H1 (cell line): ENCODE measurements around the gene RAD18. TPM values are rescaled to one million over a fixed set of nuclear protein-coding genes. Genes with fewer than 3 reads are reported as not detected.

ENCODE experiments used
- CTCF ChIA-PET: fragments of 300-600 bp; sonication (Branson Sonifier 250); formaldehyde crosslinking; loops from one replicate; lab custom pipeline; 2021; ENCODE audit not compliant: partially characterized antibody; lab: Charles Lee
- POLR2A ChIA-PET: fragments of 300-600 bp; sonication (Branson Sonifier 250); formaldehyde crosslinking; loops from one replicate; lab custom pipeline; 2021; ENCODE audit warnings: inconsistent platforms; ENCODE audit not compliant: partially characterized antibody; lab: Charles Lee
- DNase-seq, 2 experiments: peaks; one replicate each; pipeline versions ENCODE4 v3.0.0 to v3.0.0-alpha.2; 2010 to 2022; ENCODE audit warnings: low spot score in 2 of 2, low read depth in 1 of 2, mixed read lengths in 1 of 2
- FAIRE-seq: peaks from 2 replicates; lab custom pipeline; 2011; peaks lifted over from hg19 to GRCh38; lab: Jason Lieb, UNC
- H2AFZ ChIP-seq: 2 replicates; pipeline ENCODE4 v1.8.1; 2012; ENCODE audit warnings: low read length, inconsistent platforms
- H2AK5ac ChIP-seq: 2 replicates; pipeline ENCODE4 v1.6.1; 2013; ENCODE audit warnings: low read depth, low read length
- H2BK120ac ChIP-seq: replicated peaks from 2 replicates; pipeline ENCODE3; 2013; ENCODE audit warnings: low read depth, low read length, inconsistent platforms
- H2BK12ac ChIP-seq: 2 replicates; pipeline ENCODE4 v1.6.1; 2013; ENCODE audit warnings: low read depth, low read length
- H2BK15ac ChIP-seq: 2 replicates; pipeline ENCODE4 v1.6.1; 2013; ENCODE audit warnings: low read length
- H2BK20ac ChIP-seq: 2 replicates; pipeline ENCODE4 v1.6.1; 2013; ENCODE audit warnings: low read length
- H2BK5ac ChIP-seq: 2 replicates; pipeline ENCODE4 v1.6.1; 2013; ENCODE audit warnings: low read depth, low read length
- H3K14ac ChIP-seq: 2 replicates; pipeline ENCODE4 v1.6.1; 2013; ENCODE audit warnings: inconsistent platforms; ENCODE audit not compliant: insufficient read length
- H3K18ac ChIP-seq: 2 replicates; pipeline ENCODE4 v1.6.1; 2013; ENCODE audit warnings: low read length; ENCODE audit errors: extremely low read depth
- H3K23ac ChIP-seq: 2 replicates; pipeline ENCODE4 v1.6.1; 2013; ENCODE audit warnings: inconsistent platforms; ENCODE audit not compliant: insufficient read length
- H3K23me2 ChIP-seq: 2 replicates; pipeline ENCODE4 v1.6.1; 2013; ENCODE audit warnings: low read depth, low read length
- H3K27ac ChIP-seq: 2 replicates; pipeline ENCODE4 v1.6.1; 2011; ENCODE audit warnings: low read depth, low read length, inconsistent platforms
- H3K27me3 ChIP-seq, 4 experiments: replicated peaks in 1 of 4; 1 replicate in 1 of 4; 2 replicates in 3 of 4; pipeline versions ENCODE4 v1.6.1 to v1.8.1; 2011 to 2013; ENCODE audit warnings: low read length in 3 of 4, mild to moderate bottlenecking in 3 of 4, inconsistent platforms in 2 of 4, mixed read lengths in 2 of 4, moderate library complexity in 1 of 4; ENCODE audit not compliant: control insufficient read depth in 3 of 4, insufficient read depth in 3 of 4; ENCODE audit errors: extremely low read depth in 1 of 4
- H3K36me3 ChIP-seq, 4 experiments: 2 replicates each; pipeline versions ENCODE4 v1.6.1 to v1.8.1; 2011 to 2013; ENCODE audit warnings: mild to moderate bottlenecking in 4 of 4, low read length in 3 of 4, moderate library complexity in 2 of 4, control low read depth in 1 of 4, inconsistent platforms in 1 of 4; ENCODE audit not compliant: insufficient read depth in 4 of 4, control insufficient read depth in 2 of 4
- H3K4ac ChIP-seq: replicated peaks from 2 replicates; pipeline ENCODE3; 2013; ENCODE audit warnings: low read length, low read depth, mixed read lengths, inconsistent platforms; ENCODE audit not compliant: insufficient read length
- H3K4me1 ChIP-seq, 4 experiments: replicated peaks in 1 of 4; 1 replicate in 1 of 4; 2 replicates in 3 of 4; pipeline versions ENCODE4 v1.6.1 to v1.8.1; 2011 to 2013; ENCODE audit warnings: low read length in 3 of 4, inconsistent platforms in 2 of 4, mixed read lengths in 1 of 4; ENCODE audit not compliant: insufficient read depth in 4 of 4, control insufficient read depth in 3 of 4
- H3K4me2 ChIP-seq, 2 experiments: 2 replicates each; pipeline versions ENCODE4 v1.6.1 to v1.8.1; 2011 to 2013; ENCODE audit warnings: low read depth in 2 of 2, low read length in 2 of 2, control low read depth in 1 of 2, inconsistent platforms in 1 of 2, mild to moderate bottlenecking in 1 of 2; ENCODE audit not compliant: insufficient read depth in 1 of 2
- H3K4me3 ChIP-seq, 4 experiments: fragments of 200-600, 300-600 bp in 1 of 4; sonication (generic), shearing (Covaris generic), sonication (Bioruptor Twin) in 1 of 4; 2 replicates each; pipeline versions ENCODE4 v1.5.1 to v1.8.1; 2011 to 2016; ENCODE audit warnings: low read length in 4 of 4, low read depth in 3 of 4, control low read depth in 2 of 4, inconsistent platforms in 2 of 4, mild to moderate bottlenecking in 2 of 4, mixed read lengths in 1 of 4, moderate library complexity in 1 of 4; ENCODE audit not compliant: insufficient read depth in 2 of 4; ENCODE audit errors: extremely low read depth in 1 of 4
- H3K56ac ChIP-seq: replicated peaks from 2 replicates; pipeline ENCODE3; 2013; ENCODE audit warnings: low read depth, mild to moderate bottlenecking, mixed read lengths, low read length, inconsistent platforms; ENCODE audit not compliant: insufficient read length
- H3K79me1 ChIP-seq: 2 replicates; pipeline ENCODE4 v1.6.1; 2013; ENCODE audit warnings: low read depth, low read length, control low read depth
- H3K79me2 ChIP-seq, 2 experiments: 2 replicates each; pipeline versions ENCODE4 v1.6.1 to v1.8.1; 2012 to 2013; ENCODE audit warnings: low read length in 2 of 2, mild to moderate bottlenecking in 2 of 2, inconsistent platforms in 1 of 2; ENCODE audit not compliant: insufficient read depth in 2 of 2, control insufficient read depth in 1 of 2
- H3K9ac ChIP-seq, 4 experiments: replicated peaks in 1 of 4; 1 replicate in 1 of 4; 2 replicates in 3 of 4; pipeline versions ENCODE4 v1.6.1 to v1.8.1; 2011 to 2013; ENCODE audit warnings: low read depth in 3 of 4, low read length in 3 of 4, control low read depth in 2 of 4, mild to moderate bottlenecking in 2 of 4, moderate library complexity in 2 of 4, inconsistent platforms in 1 of 4; ENCODE audit errors: extremely low read depth in 1 of 4
- H3K9me3 ChIP-seq, 2 experiments: 2 replicates each; pipeline versions ENCODE4 v1.6.1 to v1.8.1; 2012 to 2013; ENCODE audit warnings: mild to moderate bottlenecking in 2 of 2, moderate library complexity in 2 of 2, control low read depth in 1 of 2, inconsistent platforms in 1 of 2, low read depth in 1 of 2, low read length in 1 of 2, mixed read lengths in 1 of 2; ENCODE audit not compliant: insufficient read depth in 2 of 2
- H4K20me1 ChIP-seq, 2 experiments: replicated peaks in 1 of 2; 2 replicates each; pipeline versions ENCODE3 to v1.8.1; 2011 to 2013; ENCODE audit warnings: inconsistent platforms in 2 of 2, low read length in 2 of 2, mild to moderate bottlenecking in 1 of 2; ENCODE audit not compliant: insufficient read depth in 2 of 2, control insufficient read depth in 1 of 2
- H4K5ac ChIP-seq: 2 replicates; pipeline ENCODE4 v1.6.1; 2013; ENCODE audit warnings: low read length, low read depth, mixed read lengths, inconsistent platforms; ENCODE audit not compliant: insufficient read length
- H4K8ac ChIP-seq: 2 replicates; pipeline ENCODE4 v1.8.0; 2013; ENCODE audit warnings: mild to moderate bottlenecking, moderate library complexity, low read length, inconsistent platforms; ENCODE audit not compliant: insufficient read depth; ENCODE audit errors: extremely low read depth
- H4K91ac ChIP-seq: replicated peaks from 2 replicates; pipeline ENCODE3; 2013; ENCODE audit warnings: low read length, mixed read lengths, inconsistent platforms; ENCODE audit not compliant: insufficient read length
- ASH2L ChIP-seq: fragments of 200-600, 300-600 bp; sonication (generic); IDR thresholded peaks from one replicate; pipeline ENCODE4 v1.7.1; 2017; ENCODE audit warnings: low read length
- BRCA1 ChIP-seq: IDR thresholded peaks from 2 replicates; pipeline ENCODE4 v1.6.1; 2012; ENCODE audit warnings: low read depth, low read length, improper control_type of control experiment
- CBX8 ChIP-seq: fragments of 300-800, 300-1000 bp; sonication (generic); IDR thresholded peaks from 2 replicates; pipeline ENCODE4 v1.7.1; 2016; ENCODE audit warnings: low read depth, low read length, borderline replicate concordance
- CEBPB ChIP-seq: IDR thresholded peaks from 2 replicates; pipeline ENCODE4 v1.6.1; 2012; ENCODE audit warnings: low read depth, low read length
- CHD2 ChIP-seq: IDR thresholded peaks from 2 replicates; pipeline ENCODE4 v1.6.1; 2012; ENCODE audit warnings: low read length, improper control_type of control experiment
- EP300 ChIP-seq, 2 experiments: IDR thresholded peaks; 1 replicate in 1 of 2; 2 replicates in 1 of 2; pipeline ENCODE4 v1.6.1; 2011 to 2012; ENCODE audit warnings: low read depth in 2 of 2, low read length in 2 of 2, mild to moderate bottlenecking in 2 of 2, borderline replicate concordance in 1 of 2, inconsistent platforms in 1 of 2, moderate library complexity in 1 of 2
- GABPA ChIP-seq: IDR thresholded peaks from 2 replicates; pipeline ENCODE4 v1.6.1; 2011; ENCODE audit warnings: mild to moderate bottlenecking, low read length, moderate library complexity, borderline replicate concordance; ENCODE audit not compliant: insufficient read depth
- HDAC6 ChIP-seq: IDR thresholded peaks from one replicate; pipeline ENCODE4 v1.7.1; 2012; ENCODE audit warnings: low read depth, mild to moderate bottlenecking, inconsistent platforms, low read length, moderate library complexity
- JUND ChIP-seq: IDR thresholded peaks from 2 replicates; pipeline ENCODE4 v1.6.1; 2011; ENCODE audit warnings: mild to moderate bottlenecking, improper control_type of control experiment, low read length
- KDM1A ChIP-seq: fragments of 200-600, 300-600 bp; sonication (generic); IDR thresholded peaks from 2 replicates; pipeline ENCODE4 v1.7.1; 2016; ENCODE audit warnings: mild to moderate bottlenecking, low read length, borderline replicate concordance
- KDM4A ChIP-seq: IDR thresholded peaks from one replicate; pipeline ENCODE4 v1.7.1; 2012; ENCODE audit warnings: low read depth, mild to moderate bottlenecking, moderate library complexity, low read length, inconsistent platforms; ENCODE audit not compliant: severe bottlenecking
- KDM5A ChIP-seq: fragments of 200-600 bp; IDR thresholded peaks from 2 replicates; pipeline ENCODE4 v1.7.1; 2012; ENCODE audit warnings: mild to moderate bottlenecking, low read length, inconsistent platforms, mixed read lengths
- POLR2A ChIP-seq, 2 experiments: IDR thresholded peaks; 1 replicate in 1 of 2; 2 replicates in 1 of 2; pipeline ENCODE4 v1.6.1; 2011; ENCODE audit warnings: low read depth in 2 of 2, low read length in 2 of 2, mild to moderate bottlenecking in 2 of 2; ENCODE audit errors: control extremely low read depth in 1 of 2
- YY1 ChIP-seq: IDR thresholded peaks from 2 replicates; pipeline ENCODE4 v1.6.1; 2011; ENCODE audit warnings: low read depth, mild to moderate bottlenecking, low read length
- WGBS, 2 experiments: shearing (Covaris generic) in 1 of 2; methylation state at CpG; one replicate each; pipeline versions ENCODE4 v1.1.6 to v1.1.7; 2013 to 2015; ENCODE audit warnings: low lambda C conversion rate in 2 of 2, mixed read lengths in 2 of 2, inconsistent platforms in 1 of 2, low coverage in 1 of 2, missing lambda C conversion rate in 1 of 2; ENCODE audit not compliant: insufficient replicate concordance in 2 of 2, insufficient coverage in 1 of 2, insufficient read length in 1 of 2; ENCODE audit errors: extremely low coverage in 1 of 2, missing lambda C conversion rate in 1 of 2; 5-methylcytosine and 5-hydroxymethylcytosine counted together
- polyA plus RNA-seq, 7 experiments: library from polyadenylated mRNA; depleted of rRNA in 3 of 7; stranded (reverse) in 5 of 7; unstranded in 2 of 7; fragments of >200 nt in 5 of 7; fragments of 200-250 nt in 2 of 7; gene quantifications; 1 replicate in 5 of 7; 2 replicates in 1 of 7; 4 replicates in 1 of 7; pipeline versions ENCODE4 v1.2.1 to v1.2.3, GENCODE V29; 2011 to 2013; ENCODE audit warnings: missing spikeins in 2 of 7, mixed read lengths in 2 of 7
- total RNA-seq: library from RNA; stranded (reverse); fragmentation: NEBNext Ultra II Directional; extraction: Animal tissue kit (Norgen Biotek cat#: 25700); gene quantifications from 2 replicates; pipeline ENCODE4 v1.2.1, GENCODE V29; 2021

RAD18 gene
- total and polyA plus RNA-seq, 2 of the 8 experiments (the other 6 are each of a cell fraction or from before 2014, with no cell fraction given): 13.0 to 23.2 TPM

- Histone ChIP-seq H3K79me1 (no peaks in the 10 kb centered on the region; the same call in 1 of the 2 replicates), H3K9ac (no peak overlapping the region), H3K36me3 (peaks cover 4 to 63% (median 30%) of the 10 kb centered on the region in 4 experiments), H4K20me1 (peaks cover 0 to 2% of the 10 kb centered on the region in 2 experiments), H3K27ac (no peak overlapping the region), H2BK20ac (no peak overlapping the region), H3K4ac (no peak overlapping the region), H4K91ac (no peak overlapping the region), H2AK5ac (no peak overlapping the region), H2BK5ac (no peak overlapping the region), H3K14ac (no peak overlapping the region), H3K56ac (no peak overlapping the region), H2BK12ac (no peak overlapping the region), H3K79me2 (no peaks in the 10 kb centered on the region), H3K4me1 (no peaks in the 10 kb centered on the region), H3K4me3 (no peak overlapping the region), H4K5ac (no peak overlapping the region), H3K27me3 (peaks cover 0 to 1% (median 0%) of the 10 kb centered on the region in 4 experiments; a peak in 1 of 7 replicates), H3K23me2 (no peaks in the 10 kb centered on the region), H3K18ac (no peak overlapping the region), H3K9me3 (no peaks in the 10 kb centered on the region), H3K4me2 (no peak overlapping the region), H3K23ac (no peak overlapping the region), H4K8ac (no peak overlapping the region), H2BK15ac (no peak overlapping the region), H2AFZ (no peak overlapping the region), H2BK120ac (no peak overlapping the region)
- FAIRE-seq (no peak), DNase-seq (no peak)
- ChIA-PET CTCF (interaction anchor here (1.1 kb wide), 1 partner anchor 173 kb away, joined by 3 read pairs; the partner anchor contains the start of gene OXTR), POLR2A (no interaction called here)
- WGBS, 2 experiments: 92% methylated on average over 4 of the region's 4 CpGs; no CpG with 5 or more reads in 1 of the 2 experiments
- no peak for TF ChIP-seq CBX8
- no peak for TF ChIP-seq GABPA
- TF ChIP-seq KDM1A: no peak
- TF ChIP-seq CHD2: no peak
- no peak for TF ChIP-seq EP300 (IDR thresholded peaks at IDR 0.05; ENCODE audit: borderline replicate concordance in 1 of 2, low read depth in 2 of 2, low read length in 2 of 2)
- TF ChIP-seq JUND: no peak
- no peak for TF ChIP-seq ASH2L
- no peak for TF ChIP-seq YY1
- no peak for TF ChIP-seq BRCA1
- TF ChIP-seq POLR2A (IDR thresholded peaks at IDR 0.05; ENCODE audit: control extremely low read depth in 1 of 2, low read depth in 2 of 2, low read length in 2 of 2): no peak
- no peak for TF ChIP-seq HDAC6
- TF ChIP-seq KDM4A: no peak
- no peak for TF ChIP-seq KDM5A
- no peak for TF ChIP-seq CEBPB
Measured at GRCh38 chr3:8942746-8943488, 20.4 kb downstream of the RAD18 start.
